Effector memory CD4-positive, alpha-beta T cell (primary cell): Measurements from ENCODE around the gene MCF2L2.

Experiments used
- DNase-seq, 3 donors: peaks; one replicate each; pipeline ENCODE4 v3.0.0-alpha.2; 2020
- H3K27ac ChIP-seq: 2 replicates; pipeline ENCODE4 v1.7.0; 2013; ENCODE audit warnings: mild to moderate bottlenecking, low read length, moderate library complexity; ENCODE audit not compliant: insufficient read depth, poor library complexity, severe bottlenecking
- H3K27me3 ChIP-seq: replicated peaks from 2 replicates; pipeline ENCODE4 v1.7.0; 2013; ENCODE audit warnings: mild to moderate bottlenecking, low read length; ENCODE audit not compliant: insufficient read depth, control insufficient read depth, poor library complexity, severe bottlenecking
- H3K36me3 ChIP-seq: 2 replicates; pipeline ENCODE4 v1.7.0; 2013; ENCODE audit warnings: mild to moderate bottlenecking, low read length, moderate library complexity; ENCODE audit not compliant: control insufficient read depth, insufficient read depth
- H3K4me1 ChIP-seq: 2 replicates; pipeline ENCODE4 v1.7.0; 2013; ENCODE audit warnings: low read length, mild to moderate bottlenecking; ENCODE audit not compliant: control insufficient read depth, insufficient read depth, poor library complexity, severe bottlenecking
- H3K4me3 ChIP-seq: 2 replicates; pipeline ENCODE4 v1.7.0; 2013; ENCODE audit warnings: low read length, low read depth, mild to moderate bottlenecking; ENCODE audit not compliant: insufficient read depth, poor library complexity, severe bottlenecking
- H3K9me3 ChIP-seq: 2 replicates; pipeline ENCODE4 v1.7.0; 2013; ENCODE audit warnings: mild to moderate bottlenecking, low read length, moderate library complexity; ENCODE audit not compliant: control insufficient read depth

The MCF2L2 gene

DNA sequence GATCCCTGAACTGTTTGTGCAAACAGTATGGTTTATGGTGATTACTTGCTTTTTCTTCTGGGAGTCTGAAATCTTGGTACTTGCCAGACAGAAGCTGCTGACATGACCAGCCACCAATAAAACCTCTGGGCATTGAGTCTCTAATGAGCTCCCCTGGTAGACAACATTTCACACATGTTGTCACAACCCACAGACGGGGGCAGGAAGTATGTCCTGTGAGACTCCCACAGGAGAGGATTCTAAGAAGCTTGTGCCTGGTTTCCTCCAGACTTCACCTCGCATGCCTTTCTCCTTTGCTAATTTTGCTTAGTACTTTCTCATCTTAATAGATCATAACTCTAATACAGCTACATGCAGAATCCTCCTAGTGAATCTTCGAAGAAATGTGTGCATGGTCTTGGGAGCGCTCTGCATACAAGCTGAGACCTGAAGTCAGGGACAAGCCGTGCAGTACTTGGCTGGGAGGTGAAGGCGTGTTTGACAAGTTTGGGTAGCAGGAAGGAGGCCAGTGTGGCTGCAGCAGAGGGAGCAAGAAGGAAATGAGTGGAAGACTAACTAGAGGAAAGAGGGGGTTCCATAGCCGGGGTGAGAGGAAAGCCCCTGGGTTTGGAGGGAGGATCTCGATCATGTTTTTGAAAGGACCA is 126.4 kb downstream of the MCF2L2 start:
- Histone ChIP-seq H3K27ac (no peak overlapping the region), H3K4me1 (no peaks in the 10 kb centered on the region), H3K9me3 (no peaks in the 10 kb centered on the region), H3K4me3 (no peak overlapping the region), H3K36me3 (no peaks in the 10 kb centered on the region), H3K27me3 (no peaks in the 10 kb centered on the region)
- no peak for DNase-seq

DNA sequence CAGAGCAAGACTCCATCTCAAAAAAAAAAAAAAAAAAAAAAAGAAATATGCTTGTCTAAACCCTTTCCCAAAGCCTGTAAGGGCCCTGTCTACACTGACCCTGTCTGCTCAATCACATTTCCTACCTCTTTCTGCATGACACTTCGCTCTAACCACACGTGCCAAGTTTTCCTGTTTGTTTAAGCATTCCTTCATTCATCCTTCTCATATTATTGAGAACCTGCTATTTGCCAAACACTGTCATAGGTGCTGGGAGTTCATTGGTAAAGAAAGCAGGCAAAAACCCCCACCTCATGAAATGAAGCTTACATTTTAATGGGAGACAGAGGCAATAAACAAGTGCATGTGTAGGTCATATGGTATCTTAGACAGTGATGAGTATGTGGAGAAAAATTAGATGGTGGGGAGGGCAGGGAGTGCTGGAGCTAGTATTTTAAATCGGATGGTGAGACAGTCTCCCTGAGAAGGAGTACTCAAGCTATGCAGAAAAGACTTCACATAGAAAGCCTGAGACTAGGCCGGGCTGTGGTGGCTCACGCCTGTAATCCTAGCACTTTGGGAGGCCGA is 127.3 kb downstream of the MCF2L2 start:
- no peaks in the 10 kb centered on the region for H3K27me3 ChIP-seq
- no peaks in the 10 kb centered on the region for H3K4me1 ChIP-seq
- no peak overlapping the region for H3K27ac ChIP-seq
- no peak overlapping the region for H3K4me3 ChIP-seq
- DNase-seq, result no peak
- no peaks in the 10 kb centered on the region for H3K9me3 ChIP-seq
- H3K36me3 ChIP-seq, result no peaks in the 10 kb centered on the region

DNA sequence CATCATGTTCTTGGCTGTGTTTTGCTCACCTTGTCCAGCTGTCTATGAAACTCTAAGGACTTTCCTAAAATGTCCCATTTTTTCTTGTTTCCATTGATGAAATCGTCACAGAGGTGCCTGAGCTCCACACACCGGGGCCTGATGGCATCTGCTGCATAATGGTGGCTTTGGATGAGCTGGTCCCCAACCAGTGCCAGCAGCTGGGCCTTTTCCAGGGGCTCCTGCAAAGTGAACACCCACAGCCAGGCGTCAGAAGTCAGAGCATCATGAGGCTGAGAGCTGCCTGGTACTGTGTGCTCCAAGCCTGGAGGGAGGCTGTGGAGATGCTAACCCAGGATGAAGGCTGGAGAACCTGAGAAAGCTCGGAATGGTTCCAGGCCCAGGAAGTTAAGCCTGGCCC is 128.4 kb downstream of the MCF2L2 start:
- H3K36me3 ChIP-seq, result peaks cover 3% of the 10 kb centered on the region
- no peak overlapping the region for H3K4me3 ChIP-seq
- no peaks in the 10 kb centered on the region for H3K9me3 ChIP-seq
- H3K27me3 ChIP-seq, result no peaks in the 10 kb centered on the region
- DNase-seq, result no peak
- no peak overlapping the region for H3K27ac ChIP-seq
- no peaks in the 10 kb centered on the region for H3K4me1 ChIP-seq

DNA sequence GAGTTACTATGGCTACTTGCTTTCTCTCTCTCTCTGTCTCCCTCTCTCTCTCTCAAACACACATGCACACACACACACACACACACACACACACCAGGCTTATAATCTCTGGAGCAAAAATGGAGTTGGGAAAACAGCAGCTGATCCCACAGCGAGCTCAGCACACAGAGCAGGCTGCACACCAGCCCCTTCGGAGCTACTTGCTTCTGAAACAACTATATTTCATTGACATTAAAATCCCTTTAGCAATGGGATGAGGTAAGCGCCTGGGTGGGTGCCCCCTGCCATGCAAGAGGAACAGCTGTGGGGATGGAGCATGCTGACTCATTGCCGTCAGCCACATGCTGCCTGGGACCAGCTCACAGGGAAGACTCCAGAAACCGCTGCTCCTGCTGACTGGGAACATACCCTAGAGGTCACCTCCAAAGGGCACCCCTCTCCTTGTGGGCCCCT is 129.7 kb downstream of the MCF2L2 start:
- H3K36me3 ChIP-seq, result peaks cover 4% of the 10 kb centered on the region
- H3K4me1 ChIP-seq, result no peaks in the 10 kb centered on the region
- no peak overlapping the region for H3K4me3 ChIP-seq
- H3K27me3 ChIP-seq, result no peaks in the 10 kb centered on the region
- no peaks in the 10 kb centered on the region for H3K9me3 ChIP-seq
- no peak for DNase-seq
- no peak overlapping the region for H3K27ac ChIP-seq

DNA sequence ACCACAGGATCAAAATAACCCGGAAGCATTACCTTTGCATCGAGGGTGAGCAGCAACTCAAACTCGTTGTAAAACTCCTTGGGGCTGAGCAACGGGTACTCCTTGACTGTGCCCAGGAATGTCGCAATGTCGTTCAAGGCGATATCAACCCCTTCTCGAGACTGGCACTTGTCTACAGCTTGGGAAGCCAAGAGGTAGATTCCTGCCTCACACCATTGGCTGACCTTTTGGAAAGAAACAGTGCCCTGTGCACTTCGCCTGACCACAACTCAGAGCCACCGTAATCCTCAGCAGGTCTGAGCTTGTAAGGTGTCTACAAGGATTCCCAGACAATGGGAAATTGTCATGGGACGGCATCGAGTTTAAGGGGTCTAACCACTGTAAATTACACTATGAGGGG is 131.5 kb downstream of the MCF2L2 start:
- no peak overlapping the region for H3K4me3 ChIP-seq
- H3K4me1 ChIP-seq, result no peaks in the 10 kb centered on the region
- peaks cover 4% of the 10 kb centered on the region for H3K36me3 ChIP-seq
- H3K27ac ChIP-seq, result no peak overlapping the region
- no peak for DNase-seq
- H3K27me3 ChIP-seq, result no peaks in the 10 kb centered on the region
- H3K9me3 ChIP-seq, result no peaks in the 10 kb centered on the region

- H3K27ac ChIP-seq, result no peak overlapping the region
- peaks cover 4% of the 10 kb centered on the region for H3K36me3 ChIP-seq
- H3K27me3 ChIP-seq, result no peaks in the 10 kb centered on the region
- DNase-seq, result no peak
- H3K9me3 ChIP-seq, result no peaks in the 10 kb centered on the region
- H3K4me3 ChIP-seq, result no peak overlapping the region
- H3K4me1 ChIP-seq, result no peaks in the 10 kb centered on the region
Measured at GRCh38 chr3:183295211-183295610, 133.2 kb downstream of the MCF2L2 start.

GRCh38 chr3:183293966-183294365 is 134.5 kb downstream of the MCF2L2 start:
- Histone ChIP-seq H3K27me3 (no peaks in the 10 kb centered on the region), H3K4me1 (no peaks in the 10 kb centered on the region), H3K27ac (no peak overlapping the region), H3K36me3 (peaks cover 4% of the 10 kb centered on the region), H3K9me3 (no peaks in the 10 kb centered on the region), H3K4me3 (no peak overlapping the region)
- DNase-seq, result no peak

GRCh38 chr3:183291497-183292031 is 136.9 kb downstream of the MCF2L2 start:
- peaks cover 4% of the 10 kb centered on the region for H3K36me3 ChIP-seq
- H3K27me3 ChIP-seq, result no peaks in the 10 kb centered on the region
- no peaks in the 10 kb centered on the region for H3K4me1 ChIP-seq
- DNase-seq, result no peak
- H3K9me3 ChIP-seq, result no peaks in the 10 kb centered on the region
- H3K27ac ChIP-seq, result no peak overlapping the region
- no peak overlapping the region for H3K4me3 ChIP-seq

DNA sequence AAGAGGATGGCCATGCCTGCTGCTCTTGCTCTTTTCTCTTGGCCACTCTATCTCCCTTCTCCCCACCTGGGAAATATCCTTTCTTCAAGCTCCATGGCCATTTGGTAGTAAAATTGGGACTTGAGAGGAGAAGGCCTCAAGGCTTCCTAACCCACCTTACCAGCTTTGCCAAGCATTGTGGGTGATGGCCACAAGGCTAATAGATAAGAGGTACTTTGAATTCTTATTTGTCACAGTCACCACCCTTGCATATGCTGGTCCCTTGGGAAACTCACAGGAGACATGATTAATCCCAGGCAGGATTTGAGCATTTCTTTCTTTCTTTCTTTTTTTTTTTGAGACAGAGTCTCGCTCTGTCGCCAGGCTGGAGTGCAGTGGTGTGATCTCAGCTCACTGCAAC is 138.2 kb downstream of the MCF2L2 start:
- H3K27me3 ChIP-seq, result no peaks in the 10 kb centered on the region
- no peaks in the 10 kb centered on the region for H3K9me3 ChIP-seq
- peaks cover 5% of the 10 kb centered on the region for H3K4me1 ChIP-seq
- DNase-seq, result no peak
- H3K27ac ChIP-seq, result no peak overlapping the region
- H3K36me3 ChIP-seq, result peaks cover 3% of the 10 kb centered on the region
- no peak overlapping the region for H3K4me3 ChIP-seq

DNA sequence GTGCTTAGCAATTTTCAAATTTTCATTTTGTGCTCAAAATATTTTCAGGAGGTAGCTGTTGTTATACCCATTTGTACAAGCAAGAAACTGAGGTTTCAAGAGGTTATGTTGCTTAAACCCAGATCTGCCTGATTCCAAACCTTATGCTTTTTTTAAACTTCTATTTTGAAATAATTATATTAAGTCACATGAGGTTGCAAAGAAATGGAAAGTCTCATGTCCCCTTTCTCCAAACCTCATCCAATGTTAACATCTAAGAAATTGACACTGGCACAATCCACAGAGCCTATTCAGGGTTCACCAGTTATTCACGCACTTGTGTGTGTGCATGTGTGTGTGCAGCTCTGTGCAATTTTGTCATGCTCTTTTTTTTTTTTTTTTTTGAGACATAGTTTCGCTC is 140.3 kb downstream of the MCF2L2 start:
- Histone ChIP-seq H3K4me3 (no peak overlapping the region), H3K4me1 (peaks cover 8% of the 10 kb centered on the region), H3K27ac (no peak overlapping the region)

More for the DNA sequence above, 140.3 kb downstream of the MCF2L2 start:
- DNase-seq, result no peak
- Histone ChIP-seq H3K27me3 (no peaks in the 10 kb centered on the region), H3K36me3 (no peaks in the 10 kb centered on the region), H3K9me3 (no peaks in the 10 kb centered on the region)
